Measurements from ENCODE around the gene DOHH.

GRCh38 chr19:3524078-3524842 lies 23.8 kb upstream of the DOHH start:
- TF ChIP-seq CTCF (conservative IDR thresholded peaks at IDR 0.05; ENCODE audit: low read depth in 2 of 2) = no peak
- TF ChIP-seq EZH2 (IDR thresholded peaks at IDR 0.05; ENCODE audit: low read depth, unreplicated experiment) = no peak
- TF ChIP-seq POLR2AphosphoS5 (IDR thresholded peaks at IDR 0.05; ENCODE audit: low read depth) = no peak
- TF ChIP-seq NANOG (IDR thresholded peaks at IDR 0.05; ENCODE audit: borderline replicate concordance) = no peak
- no peak for TF ChIP-seq ETS1 (IDR thresholded peaks at IDR 0.05)
- TF ChIP-seq EZH2phosphoT487 (IDR thresholded peaks at IDR 0.05; ENCODE audit: unreplicated experiment) = no peak
